Activated CD8-positive, alpha-beta memory T cell treated with anti-CD3 and anti-CD28 coated beads, Interleukin-2, amount 50 U/mL, for 1 hour (primary cell): ENCODE measurements around the gene DOCK7.

Experiments
- DNase-seq: peaks from one replicate; pipeline ENCODE4 v3.0.0-alpha.2; 2020; ENCODE audit errors: extremely low read depth

Gene DOCK7

GRCh38 chr1:62417351-62417999, 270.7 kb downstream of the DOCK7 start:
- DNase-seq, result no peak

GRCh38 chr1:62415687-62416086, 272.5 kb downstream of the DOCK7 start:
- no peak for DNase-seq

- no peak for DNase-seq
Observed at GRCh38 chr1:62407398-62408009, 280.7 kb downstream of the DOCK7 start.

GRCh38 chr1:62406576-62406975, 281.6 kb downstream of the DOCK7 start:
- DNase-seq, result no peak

- DNase-seq, result no peak
Observed at GRCh38 chr1:62405247-62405646, 282.9 kb downstream of the DOCK7 start.
